Activated CD4-positive, CD25-positive, alpha-beta regulatory T cell treated with anti-CD3 and anti-CD28 coated beads, Interleukin-2, amount 50 U/mL, for 72 hours (primary cell): Measurements from ENCODE around the gene L1TD1.
"Not testable (repeated sequence)": the region's sequence is repeated elsewhere in the genome, so short reads cannot be mapped to it uniquely, and the experiment has no call there.

Source experiments
- DNase-seq: peaks from one replicate; pipeline ENCODE4 v3.0.0; 2021

The L1TD1 gene

DNA sequence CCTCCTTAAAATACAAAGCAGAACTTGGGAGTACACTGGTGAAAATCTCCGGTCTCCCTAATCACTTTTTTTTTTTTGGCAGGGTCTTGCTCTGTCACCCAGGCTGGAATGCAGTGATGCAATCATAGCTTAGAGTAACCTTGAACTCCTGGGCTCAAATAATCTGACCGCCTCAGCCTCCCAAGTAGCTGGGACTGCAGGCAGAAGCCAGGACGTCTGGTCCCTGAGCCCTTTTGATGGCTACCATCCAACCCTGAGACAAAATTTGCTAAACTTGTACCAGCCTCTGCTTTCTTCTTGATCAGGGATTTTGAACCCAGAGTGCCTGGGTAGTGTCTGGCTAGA, 4.1 kb downstream of the L1TD1 start:
- DNase-seq: no peak

DNA sequence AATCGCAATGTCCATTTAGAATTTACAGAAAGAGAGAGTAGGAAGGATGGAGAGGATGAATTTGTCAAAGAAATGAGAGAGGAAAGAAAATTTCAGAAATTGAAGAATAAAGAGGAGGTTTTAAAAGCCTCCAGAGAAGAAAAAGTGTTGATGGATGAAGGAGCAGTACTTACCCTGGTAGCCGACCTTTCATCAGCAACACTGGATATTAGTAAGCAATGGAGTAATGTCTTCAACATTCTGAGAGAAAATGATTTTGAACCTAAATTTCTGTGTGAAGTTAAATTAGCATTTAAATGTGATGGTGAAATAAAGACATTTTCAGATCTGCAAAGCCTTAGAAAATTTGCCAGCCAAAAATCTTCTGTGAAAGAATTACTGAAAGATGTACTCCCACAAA, 12.5 kb downstream of the L1TD1 start:
- DNase-seq: no peak

DNA sequence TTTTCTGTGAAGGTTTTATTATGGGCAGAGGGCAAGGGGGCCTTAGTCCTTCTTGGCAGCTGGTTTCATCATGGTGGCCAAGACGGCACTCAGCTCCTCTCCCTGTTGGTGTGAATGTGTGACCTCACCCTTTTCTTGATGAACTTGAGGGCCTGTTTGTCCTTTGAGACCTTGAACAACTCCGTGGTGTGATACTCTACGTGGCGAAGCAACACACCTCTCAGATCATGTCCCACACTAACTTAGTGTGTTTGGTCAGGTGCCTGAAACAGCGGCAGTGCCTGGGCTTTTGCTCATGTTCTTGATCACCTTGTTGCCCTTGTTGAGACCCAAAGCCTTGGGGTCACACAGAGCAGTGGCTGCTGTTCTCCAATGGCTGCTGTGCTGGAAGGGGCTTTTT, 13.4 kb downstream of the L1TD1 start:
- DNase-seq: no peak

DNA sequence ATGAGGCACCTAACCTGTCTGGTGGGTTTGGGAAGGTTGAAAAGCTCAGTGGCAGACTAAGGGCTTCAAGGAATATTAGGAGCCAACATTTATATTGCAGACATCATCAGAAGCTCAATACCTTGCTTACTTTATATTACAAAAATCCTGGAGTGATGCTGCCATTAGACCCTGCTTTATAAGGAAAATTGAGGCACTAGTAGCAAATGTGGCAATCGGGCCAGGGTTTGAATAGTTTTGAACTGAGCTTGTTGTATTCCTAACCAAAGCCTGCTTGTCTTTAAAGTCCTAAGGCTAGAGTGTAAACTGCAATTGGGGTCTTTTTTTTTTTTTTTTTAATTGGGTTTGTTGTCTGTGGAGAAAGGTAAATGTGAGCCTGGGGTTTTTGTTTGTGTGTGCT, 14.3 kb downstream of the L1TD1 start:
- no peak for DNase-seq

DNA sequence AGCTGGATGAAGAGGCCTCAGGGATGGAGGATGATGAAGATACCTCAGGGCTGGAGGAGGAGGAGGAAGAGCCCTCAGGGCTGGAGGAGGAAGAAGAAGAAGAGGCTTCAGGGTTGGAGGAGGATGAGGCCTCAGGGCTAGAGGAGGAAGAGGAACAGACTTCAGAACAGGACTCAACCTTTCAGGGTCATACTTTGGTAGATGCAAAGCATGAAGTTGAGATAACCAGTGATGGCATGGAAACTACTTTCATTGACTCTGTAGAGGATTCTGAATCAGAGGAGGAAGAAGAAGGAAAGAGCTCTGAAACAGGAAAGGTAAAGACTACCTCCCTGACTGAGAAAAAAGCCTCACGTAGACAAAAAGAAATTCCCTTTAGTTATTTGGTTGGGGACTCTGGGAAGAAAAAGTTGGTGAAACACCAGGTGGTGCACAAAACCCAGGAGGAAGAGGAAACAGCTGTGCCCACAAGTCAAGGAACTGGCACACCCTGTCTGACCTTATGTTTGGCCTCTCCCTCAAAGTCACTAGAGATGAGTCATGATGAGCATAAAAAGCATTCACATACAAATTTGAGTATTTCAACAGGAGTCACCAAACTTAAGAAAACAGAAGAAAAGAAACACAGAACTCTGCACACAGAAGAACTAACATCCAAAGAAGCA, 15.4 kb downstream of the L1TD1 start:
- DNase-seq: no peak

DNA sequence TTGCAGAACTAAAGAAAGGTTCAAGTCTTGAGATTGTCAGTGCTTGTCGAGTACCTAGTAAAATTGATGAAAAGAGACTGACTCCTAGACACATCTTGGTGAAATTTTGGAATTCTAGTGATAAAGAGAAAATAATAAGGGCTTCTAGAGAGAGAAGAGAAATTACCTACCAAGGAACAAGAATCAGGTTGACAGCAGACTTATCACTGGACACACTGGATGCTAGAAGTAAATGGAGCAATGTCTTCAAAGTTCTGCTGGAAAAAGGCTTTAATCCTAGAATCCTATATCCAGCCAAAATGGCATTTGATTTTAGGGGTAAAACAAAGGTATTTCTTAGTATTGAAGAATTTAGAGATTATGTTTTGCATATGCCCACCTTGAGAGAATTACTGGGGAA, 16.3 kb downstream of the L1TD1 start:
- no peak for DNase-seq

DNA sequence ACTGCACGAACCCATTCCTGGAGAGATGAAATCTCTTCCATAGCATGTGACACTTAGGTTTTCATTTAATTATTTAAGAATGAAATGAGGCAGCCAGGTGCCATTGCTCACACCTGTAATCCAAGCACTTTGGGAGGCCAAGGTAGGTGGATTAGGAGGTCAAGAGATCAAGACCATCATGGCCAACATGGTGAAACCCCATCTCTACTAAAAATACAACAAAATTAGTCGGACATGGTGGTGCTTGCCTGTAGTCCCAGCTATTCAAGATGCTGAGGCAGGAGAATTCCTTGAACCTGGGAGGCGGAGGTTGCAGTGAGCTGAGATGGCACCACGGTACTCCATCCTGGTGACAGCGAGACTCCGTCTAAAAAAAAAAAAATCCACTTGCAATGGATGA, 17.8 kb downstream of the L1TD1 start:
- DNase-seq: no peak

DNA sequence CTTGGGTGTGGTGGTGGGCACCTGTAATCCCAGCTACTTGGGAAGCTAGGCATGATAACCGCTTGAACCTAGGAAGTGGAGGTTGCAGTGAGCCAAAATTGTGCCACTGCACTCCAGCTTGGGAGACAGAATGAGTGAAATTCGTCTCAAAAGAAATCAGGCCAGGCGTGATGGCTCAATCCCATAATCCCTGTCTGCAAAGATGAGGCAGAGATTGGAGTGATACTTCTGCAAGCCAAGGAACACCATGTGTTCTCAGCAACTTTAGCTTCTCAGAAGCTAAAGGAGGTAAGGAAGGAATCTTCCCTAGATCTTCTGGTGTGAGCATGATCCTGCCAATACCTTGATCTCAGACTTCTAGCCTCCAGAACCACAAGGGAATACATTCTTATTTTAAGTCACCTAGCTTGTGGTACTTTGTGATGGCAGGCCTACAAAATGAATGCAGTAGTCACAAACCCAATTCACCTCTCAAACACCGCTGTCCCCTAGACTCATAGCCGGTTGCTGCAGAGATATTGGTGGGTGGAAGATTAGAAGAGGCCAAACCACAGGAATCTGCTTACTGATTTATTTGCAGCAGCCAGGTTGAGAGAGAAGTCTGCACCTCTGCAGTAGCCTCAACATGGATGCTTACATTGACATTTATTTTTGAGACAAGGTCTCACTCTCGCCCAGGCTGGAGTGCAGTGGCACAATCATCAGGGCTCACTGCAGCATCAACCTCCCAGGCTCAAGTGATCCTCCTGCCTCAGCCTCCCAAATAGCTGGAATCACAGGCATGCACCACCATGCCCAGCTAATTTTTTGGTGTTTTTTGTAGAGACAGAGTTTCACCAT, 18.6 kb downstream of the L1TD1 start:
- DNase-seq: no peak

DNA sequence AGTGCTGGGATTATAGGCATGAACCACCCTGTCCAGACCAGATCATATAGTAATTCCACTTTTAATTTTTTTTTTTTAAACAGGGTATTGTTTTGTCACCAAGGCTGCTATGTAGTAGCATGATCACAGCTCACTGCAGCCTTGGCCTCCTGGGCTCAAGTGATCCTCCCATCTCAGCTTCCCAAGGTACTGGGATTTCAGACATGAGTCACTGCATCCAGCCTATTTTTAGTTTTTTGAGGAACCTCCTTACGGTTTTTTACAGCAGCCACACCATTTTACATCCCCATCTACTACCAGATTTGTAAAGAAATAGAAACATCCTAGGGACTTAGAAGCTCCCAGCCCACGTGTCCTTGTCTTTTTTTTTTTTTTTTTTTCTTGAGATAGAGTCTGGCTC, 24.0 kb downstream of the L1TD1 start:
- DNase-seq: no peak

DNA sequence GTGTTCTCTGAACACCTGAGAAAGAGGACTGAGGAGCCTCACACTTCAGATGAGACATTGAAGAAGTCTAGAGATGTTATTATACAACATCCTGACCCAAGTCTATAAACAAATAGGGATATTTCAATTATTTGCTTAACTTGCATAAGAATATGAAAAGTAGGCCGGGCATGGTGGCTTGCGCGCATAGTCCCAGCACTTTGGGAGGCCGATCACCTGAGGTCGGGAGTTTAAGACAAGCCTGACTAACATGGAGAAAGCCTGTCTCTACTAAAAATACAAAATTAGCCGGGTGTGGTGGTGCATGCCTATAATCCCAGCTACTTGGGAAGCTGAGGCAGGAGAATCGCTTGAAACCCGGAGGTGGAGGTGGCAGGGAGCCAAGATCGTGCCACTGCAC, 25.8 kb downstream of the L1TD1 start:
- DNase-seq: not testable (repeated sequence)

DNA sequence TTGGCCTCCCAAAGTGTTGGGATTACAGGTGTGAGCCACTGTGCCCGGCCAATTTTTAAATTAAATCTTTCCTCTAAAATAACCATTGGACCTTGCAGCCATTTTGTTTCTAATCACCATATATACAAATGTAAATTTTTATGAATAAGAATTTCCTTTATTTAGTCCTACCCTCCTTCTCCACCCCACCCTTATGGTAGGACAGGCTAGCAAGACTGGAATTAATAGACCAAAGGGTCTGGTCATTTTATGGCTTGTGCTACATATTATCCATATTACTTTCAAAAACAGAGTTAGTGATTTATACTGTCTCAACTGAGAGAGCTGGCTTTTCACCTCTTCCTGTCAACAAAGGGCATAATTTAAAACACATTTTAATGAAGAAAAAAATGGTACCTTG, 26.5 kb downstream of the L1TD1 start:
- DNase-seq: no peak

DNA sequence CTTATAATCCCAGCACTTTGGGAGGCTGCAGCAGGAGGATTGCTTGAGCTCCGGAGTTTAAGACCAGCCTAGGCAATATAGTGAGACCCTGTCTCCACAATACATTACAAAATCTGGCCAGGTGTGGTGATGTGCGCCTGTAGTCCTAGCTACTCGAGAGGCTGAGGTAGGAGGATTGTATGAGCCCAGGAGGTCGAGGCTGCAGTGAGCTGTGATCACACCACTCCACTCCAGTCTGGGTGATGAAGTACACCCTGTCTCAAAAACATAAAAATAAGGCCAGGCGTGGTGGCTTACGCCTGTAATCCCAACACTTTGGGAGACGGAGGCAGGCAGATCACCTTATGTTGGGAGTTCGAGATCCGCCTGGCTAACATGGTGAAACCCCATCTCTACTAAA, 27.7 kb downstream of the L1TD1 start:
- DNase-seq: no peak

DNA sequence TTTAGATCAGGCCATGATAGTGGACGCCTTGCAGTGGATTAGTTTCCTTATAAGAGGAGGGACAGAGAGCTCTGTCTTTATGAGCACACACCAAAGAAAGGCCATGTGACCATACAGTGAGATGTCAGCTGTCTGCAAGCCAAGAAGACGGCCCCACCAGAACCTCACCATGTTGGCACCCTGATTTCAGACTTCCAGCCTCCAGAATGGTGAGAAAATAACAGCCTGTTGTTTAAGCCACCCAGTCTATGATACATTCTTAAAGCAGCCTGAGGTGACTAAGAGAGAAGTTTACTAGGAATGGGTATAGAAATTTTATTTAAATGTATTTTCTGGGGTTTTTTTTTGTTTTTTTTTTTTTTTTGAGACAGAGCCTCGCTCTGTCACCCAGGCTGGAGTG, 29.5 kb downstream of the L1TD1 start:
- DNase-seq: no peak

DNA sequence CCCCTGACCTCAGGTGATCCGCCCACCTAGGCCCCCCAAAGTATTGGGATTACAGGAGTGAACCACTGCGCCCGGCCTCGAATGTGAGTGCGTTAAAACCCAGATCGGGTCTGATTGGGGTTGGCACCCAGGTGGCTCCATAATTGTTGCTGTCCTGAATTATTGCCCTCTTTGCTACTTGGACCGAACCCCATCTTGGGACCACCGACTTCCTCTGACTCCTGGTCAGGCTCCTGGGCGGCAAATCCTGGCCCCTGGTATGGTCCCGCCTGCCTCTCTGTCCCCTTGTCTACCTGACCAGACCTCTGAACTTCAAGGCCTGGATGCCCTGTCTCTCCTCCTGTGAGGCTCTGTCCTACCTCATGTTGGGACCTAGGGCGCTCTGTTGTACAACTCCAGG, 32.8 kb downstream of the L1TD1 start:
- DNase-seq: no peak

DNA sequence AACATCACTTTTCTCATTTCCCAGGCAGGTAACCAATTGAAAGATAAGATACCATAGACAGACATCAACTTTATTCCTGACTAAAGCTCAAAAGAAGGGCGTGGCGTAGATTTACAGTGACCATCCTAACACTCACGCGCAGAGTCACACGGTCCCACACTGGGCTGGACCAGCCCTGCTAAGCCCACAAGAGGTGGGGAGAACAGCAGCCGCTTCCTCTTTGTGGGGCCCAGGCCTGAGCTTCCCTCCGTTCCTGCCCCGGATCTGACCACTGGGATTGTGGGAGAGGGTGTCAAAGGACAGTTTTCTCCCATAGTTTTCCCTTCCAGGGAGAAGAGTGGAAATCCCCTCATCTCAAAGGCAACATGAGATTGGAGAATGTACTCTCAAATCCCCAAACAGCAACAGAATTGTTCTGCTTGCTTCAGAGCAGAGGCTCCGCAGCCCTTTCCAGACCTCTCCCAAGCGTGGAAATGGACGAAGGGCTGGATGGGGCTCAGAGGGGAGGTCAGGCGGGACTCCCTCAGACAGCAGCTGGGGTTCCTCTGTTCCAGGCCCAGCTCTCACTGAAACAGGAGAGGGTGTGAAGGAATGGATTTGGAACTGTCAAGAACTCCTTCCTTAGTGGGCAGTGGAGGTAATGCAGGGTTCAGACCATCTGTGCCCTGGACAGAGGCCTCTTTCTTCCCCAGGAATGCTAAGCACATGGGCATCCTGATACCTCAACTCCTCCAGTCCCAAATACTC, 33.7 kb downstream of the L1TD1 start:
- DNase-seq: no peak

DNA sequence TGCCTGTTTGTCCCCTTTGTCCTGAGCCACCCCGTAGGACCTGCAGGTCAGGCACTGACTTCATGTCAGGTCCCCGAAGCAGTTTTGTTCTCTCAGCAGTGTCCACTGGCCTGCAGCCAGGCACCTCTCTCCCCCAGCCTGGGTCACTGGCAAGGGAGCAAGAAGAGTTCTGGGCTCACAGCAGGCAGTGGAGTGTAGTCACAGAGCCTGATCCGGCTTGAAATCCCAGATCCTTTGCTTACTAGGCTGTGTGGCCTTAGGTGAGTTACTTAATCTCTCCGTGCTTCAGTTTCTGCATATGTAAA, 34.2 kb downstream of the L1TD1 start:
- DNase-seq: no peak

DNA sequence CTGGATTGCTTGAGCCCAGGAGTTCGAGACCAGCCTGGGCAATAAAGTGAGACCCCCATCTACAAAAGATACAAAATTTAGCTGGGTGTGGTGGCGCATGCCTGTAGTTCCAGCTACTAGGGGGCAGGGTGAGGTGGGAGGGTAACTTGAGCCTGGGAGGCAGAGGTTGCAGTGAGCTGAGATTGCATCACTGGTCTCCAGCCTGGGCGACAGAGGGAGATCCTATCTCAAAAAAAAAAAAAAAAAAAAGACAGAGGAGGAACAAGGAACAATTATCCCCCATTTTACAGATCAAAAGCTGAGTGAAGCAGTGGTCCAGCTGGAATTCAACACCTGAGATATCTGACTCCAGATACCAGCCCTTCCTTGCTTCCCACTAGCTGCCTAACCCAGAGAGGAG, 34.8 kb downstream of the L1TD1 start:
- DNase-seq: no peak

DNA sequence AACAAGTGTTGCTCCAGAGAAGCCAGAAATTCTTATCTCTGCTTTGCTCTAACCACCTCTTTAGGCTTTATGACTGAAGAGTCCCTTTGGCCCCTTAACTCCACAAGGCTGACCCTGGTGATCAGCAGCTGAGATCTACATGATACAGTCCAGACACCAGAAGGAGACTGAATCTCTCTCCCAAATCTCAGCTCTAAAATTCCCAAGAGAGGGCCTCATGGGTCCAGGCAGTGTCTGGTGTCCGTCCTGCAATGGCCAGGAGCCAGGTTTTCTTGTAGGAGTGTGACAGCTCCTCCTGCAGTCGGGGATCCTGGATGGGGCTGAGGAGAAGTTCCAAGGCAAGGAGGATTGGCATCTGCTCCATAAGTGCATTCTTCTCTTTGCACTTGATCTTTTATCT, 35.3 kb downstream of the L1TD1 start:
- DNase-seq: no peak

DNA sequence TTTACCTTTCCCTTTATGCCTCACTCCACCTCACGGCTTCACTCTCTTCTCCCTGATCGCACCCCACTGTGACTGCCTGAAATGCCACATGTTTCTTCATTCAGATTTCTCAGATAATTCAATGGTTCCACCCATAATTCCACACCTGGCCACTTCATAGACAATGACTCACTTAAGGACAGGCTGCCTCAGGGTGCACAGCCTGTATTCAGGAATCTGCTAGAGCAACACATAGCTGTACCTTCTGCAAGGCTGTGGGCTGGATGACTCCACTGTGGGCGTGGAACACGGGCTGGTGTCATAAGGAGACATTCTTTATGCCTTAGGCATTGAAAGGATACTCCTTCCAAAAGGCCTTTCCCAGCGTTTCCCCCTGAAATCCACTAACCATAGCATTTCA, 36.1 kb downstream of the L1TD1 start:
- no peak for DNase-seq

DNA sequence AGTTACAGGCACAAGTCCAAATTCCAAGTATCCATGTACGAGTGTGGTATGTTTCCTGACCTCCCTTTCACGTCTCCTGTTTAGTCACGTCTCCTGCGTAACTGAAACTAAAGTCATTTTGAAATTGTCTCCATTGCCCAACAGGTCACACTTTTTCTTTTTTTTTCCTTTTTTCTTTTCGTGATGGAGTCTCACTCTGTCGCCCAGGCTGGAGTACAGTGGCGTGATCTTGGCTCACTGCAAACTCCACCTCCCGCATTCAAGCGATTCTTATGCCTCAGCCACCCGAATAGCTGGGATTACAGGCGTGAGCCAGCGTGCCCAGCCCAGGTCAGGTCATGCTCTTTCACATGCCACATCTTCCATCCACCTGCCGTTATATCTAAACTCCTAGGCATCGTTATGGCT, 38.2 kb downstream of the L1TD1 start:
- DNase-seq: no peak

DNA sequence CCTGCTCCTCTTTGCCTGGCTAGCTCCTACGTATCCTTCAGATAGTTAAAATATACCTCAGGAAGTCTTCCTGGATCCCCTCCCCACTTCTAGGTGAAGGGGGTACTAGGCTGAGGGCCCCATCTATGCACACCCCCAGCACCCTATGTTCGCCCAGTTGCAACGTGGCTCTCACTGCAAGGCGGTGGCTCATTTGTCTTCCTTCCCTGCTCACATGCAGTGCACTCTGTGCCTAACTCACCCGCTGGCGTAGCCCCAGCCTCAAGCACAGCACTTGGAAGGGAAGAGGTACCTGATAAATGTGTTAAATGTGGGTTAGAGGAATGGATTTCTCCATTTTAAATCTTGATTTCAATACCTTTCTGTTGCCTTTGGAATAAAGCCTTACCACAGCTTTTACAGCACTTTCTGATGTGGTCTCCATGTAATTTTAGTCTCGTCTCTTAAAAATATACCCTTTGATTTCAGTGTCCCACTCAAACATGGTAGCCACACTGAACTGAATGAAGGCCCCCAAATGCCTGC, 39.3 kb downstream of the L1TD1 start:
- no peak for DNase-seq

DNA sequence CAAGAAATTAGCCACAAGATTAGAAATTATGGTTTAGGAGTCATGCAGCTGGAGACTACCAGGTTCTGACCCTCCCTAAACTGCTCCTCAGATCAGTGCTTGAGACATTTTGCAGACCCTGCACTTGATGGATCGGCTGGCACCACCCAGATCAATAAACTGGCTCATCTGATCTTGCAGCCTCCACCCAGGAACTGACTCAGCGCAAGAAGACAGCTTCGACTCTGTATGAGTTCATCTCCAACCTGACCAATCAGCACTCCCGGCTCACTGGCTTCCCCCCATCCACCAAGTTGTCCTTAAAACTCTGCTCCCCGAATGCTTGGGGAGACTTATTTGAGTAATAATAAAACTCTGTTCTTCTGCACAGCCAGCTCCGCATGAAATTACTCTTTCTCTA, 40.0 kb downstream of the L1TD1 start:
- no peak for DNase-seq

DNA sequence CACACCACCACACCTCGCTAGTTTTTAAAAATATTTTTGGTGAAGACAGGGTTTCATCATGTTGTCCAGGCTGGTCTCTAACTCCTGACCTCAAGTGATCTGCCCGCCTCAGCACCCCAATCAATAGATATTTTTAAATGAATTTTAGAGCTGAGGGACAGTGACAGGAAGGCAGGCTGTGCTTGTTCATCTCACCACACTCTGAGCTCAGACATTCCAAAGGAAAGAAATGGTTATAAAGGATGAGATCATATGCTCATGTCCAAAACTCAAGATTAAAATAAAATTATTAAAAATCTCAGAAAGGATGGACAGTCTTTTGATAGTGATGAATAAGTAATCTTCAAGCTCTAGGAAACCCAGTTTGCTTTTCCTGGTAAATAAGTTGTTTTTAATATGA, 40.9 kb downstream of the L1TD1 start:
- no peak for DNase-seq

DNA sequence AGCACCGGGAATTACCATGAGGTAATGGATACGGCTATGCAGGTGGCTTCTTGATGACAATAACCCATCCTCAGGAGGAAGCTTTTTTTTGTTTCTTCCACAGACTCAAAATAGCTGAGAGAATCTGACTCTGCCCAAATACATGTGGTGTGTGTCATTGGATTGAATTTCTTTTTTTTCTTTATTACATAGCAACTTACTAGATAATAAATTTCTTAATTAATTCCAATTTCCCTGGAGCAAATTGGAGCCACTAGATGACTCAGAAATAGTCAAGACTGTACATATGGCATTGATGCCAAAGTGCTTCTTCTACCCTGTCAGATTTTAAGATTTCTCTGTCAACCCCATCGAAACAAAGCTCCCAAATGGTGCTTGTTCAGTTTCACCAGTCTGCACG, 42.7 kb downstream of the L1TD1 start:
- no peak for DNase-seq
